ENCODE results near the gene UGT1A5. TPM values are rescaled to one million over a fixed set of nuclear protein-coding genes. Genes with fewer than 3 reads are reported as not detected.

UGT1A5 gene
- total RNA-seq, 4 donors from 2014 or later: 7.2 to 24.2 (median 15.0) TPM; not detected in 1

DNA sequence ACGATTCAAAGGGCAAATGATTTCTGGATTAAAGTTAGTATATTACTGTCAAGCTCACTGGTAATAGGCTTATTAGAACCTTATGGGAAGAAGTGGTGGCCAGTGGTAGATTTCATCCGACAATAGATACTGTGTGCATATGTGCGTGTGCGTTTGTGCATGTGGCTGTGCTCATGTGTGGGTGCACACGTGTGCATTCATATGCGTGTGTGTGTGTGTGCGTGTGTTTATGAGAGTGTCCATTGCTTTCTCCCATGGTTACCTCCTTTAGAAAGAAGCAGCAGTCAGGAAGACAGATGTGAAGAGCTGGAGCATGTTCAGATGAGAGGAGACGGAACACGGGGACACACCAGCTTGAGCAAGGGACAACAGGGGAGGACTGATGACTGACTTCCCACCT is 56.6 kb downstream of the UGT1A5 start:
- DNase-seq: no peak
- peaks cover 0 to 5% (median 0%) of the 10 kb centered on the region in 3 donors for H3K36me3 ChIP-seq
- no peaks in the 10 kb centered on the region for H3K4me1 ChIP-seq
- no peak overlapping the region for H3K27ac ChIP-seq
- H3K4me3 ChIP-seq: no peak overlapping the region
- H3K9me3 ChIP-seq: no peaks in the 10 kb centered on the region
- TF ChIP-seq POLR2A (IDR thresholded peaks at IDR 0.05) (no peak), CTCF (IDR thresholded peaks at IDR 0.05) (no peak)
- no peaks in the 10 kb centered on the region for H3K27me3 ChIP-seq

DNA sequence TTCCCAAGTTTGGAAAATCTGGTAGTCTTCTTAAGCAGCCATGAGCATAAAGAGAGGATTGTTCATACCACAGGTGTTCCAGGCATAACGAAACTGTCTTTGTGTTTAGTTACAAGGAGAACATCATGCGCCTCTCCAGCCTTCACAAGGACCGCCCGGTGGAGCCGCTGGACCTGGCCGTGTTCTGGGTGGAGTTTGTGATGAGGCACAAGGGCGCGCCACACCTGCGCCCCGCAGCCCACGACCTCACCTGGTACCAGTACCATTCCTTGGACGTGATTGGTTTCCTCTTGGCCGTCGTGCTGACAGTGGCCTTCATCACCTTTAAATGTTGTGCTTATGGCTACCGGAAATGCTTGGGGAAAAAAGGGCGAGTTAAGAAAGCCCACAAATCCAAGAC is 59.4 kb downstream of the UGT1A5 start:
- DNase-seq: no peak
- H3K27me3 ChIP-seq: no peaks in the 10 kb centered on the region
- no peaks in the 10 kb centered on the region for H3K9me3 ChIP-seq
- no peaks in the 10 kb centered on the region for H3K4me1 ChIP-seq
- no peak overlapping the region for H3K27ac ChIP-seq
- TF ChIP-seq POLR2A (IDR thresholded peaks at IDR 0.05) (no peak), CTCF (IDR thresholded peaks at IDR 0.05) (no peak)
- peaks cover 0 to 5% (median 0%) of the 10 kb centered on the region in 3 donors for H3K36me3 ChIP-seq
- H3K4me3 ChIP-seq: no peak overlapping the region

DNA sequence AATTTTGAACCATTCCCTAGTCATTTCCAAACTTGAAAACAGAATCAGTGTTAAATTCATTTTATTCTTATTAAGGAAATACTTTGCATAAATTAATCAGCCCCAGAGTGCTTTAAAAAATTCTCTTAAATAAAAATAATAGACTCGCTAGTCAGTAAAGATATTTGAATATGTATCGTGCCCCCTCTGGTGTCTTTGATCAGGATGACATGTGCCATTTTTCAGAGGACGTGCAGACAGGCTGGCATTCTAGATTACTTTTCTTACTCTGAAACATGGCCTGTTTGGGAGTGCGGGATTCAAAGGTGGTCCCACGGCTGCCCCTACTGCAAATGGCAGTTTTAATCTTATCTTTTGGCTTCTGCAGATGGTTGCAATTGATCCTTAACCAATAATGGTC is 59.9 kb downstream of the UGT1A5 start:
- peaks cover 0 to 5% (median 0%) of the 10 kb centered on the region in 3 donors for H3K36me3 ChIP-seq
- TF ChIP-seq POLR2A (IDR thresholded peaks at IDR 0.05) (no peak), CTCF (IDR thresholded peaks at IDR 0.05) (no peak)
- no peak overlapping the region for H3K27ac ChIP-seq
- no peak overlapping the region for H3K4me3 ChIP-seq
- H3K4me1 ChIP-seq: no peaks in the 10 kb centered on the region
- no peaks in the 10 kb centered on the region for H3K27me3 ChIP-seq
- no peaks in the 10 kb centered on the region for H3K9me3 ChIP-seq
- no peak for DNase-seq

GRCh38 chr2:233773854-233774253 is 61.1 kb downstream of the UGT1A5 start:
- DNase-seq: no peak
- TF ChIP-seq POLR2A (IDR thresholded peaks at IDR 0.05) (no peak), CTCF (IDR thresholded peaks at IDR 0.05) (no peak)
- Histone ChIP-seq H3K36me3 (no peaks in the 10 kb centered on the region), H3K9me3 (no peaks in the 10 kb centered on the region), H3K4me1 (no peaks in the 10 kb centered on the region), H3K4me3 (no peak overlapping the region), H3K27ac (no peak overlapping the region), H3K27me3 (no peaks in the 10 kb centered on the region)

- Histone ChIP-seq H3K9me3 (no peaks in the 10 kb centered on the region), H3K27ac (no peak overlapping the region), H3K36me3 (no peaks in the 10 kb centered on the region), H3K4me1 (no peaks in the 10 kb centered on the region), H3K4me3 (no peak overlapping the region), H3K27me3 (no peaks in the 10 kb centered on the region)
- no peak for DNase-seq
- TF ChIP-seq CTCF (IDR thresholded peaks at IDR 0.05): no peak
- TF ChIP-seq POLR2A (IDR thresholded peaks at IDR 0.05): no peak
Observed at GRCh38 chr2:233775414-233775813, 62.7 kb downstream of the UGT1A5 start.

GRCh38 chr2:233778030-233778429 is 65.3 kb downstream of the UGT1A5 start, which contains the start of gene MROH2A:
TSS of gene MROH2A (plus strand) at chr2:233778330. CDS start at chr2:233779359, 1,029 bp downstream.
- Histone ChIP-seq H3K36me3 (no peaks in the 10 kb centered on the region), H3K9me3 (no peaks in the 10 kb centered on the region), H3K4me3 (no peak within 1 kb of the TSS), H3K4me1 (no peaks in the 10 kb centered on the region), H3K27ac (no peak within 1 kb of the TSS), H3K27me3 (no peaks in the 10 kb centered on the region)
- TF ChIP-seq CTCF (IDR thresholded peaks at IDR 0.05) (no peak), POLR2A (IDR thresholded peaks at IDR 0.05) (no peak)
- DNase-seq: no peak
